MCF 10A (cell line): ENCODE data around the gene FURIN. TPM values are rescaled to one million over a fixed set of nuclear protein-coding genes. Genes with fewer than 3 reads are reported as not detected.

Experiments
- BruUV-seq: library from RNA; stranded (reverse); fragments of 400-500 nt; replicated peaks from 2 replicates; lab custom pipeline; 2021; lab: Mats Ljungman, UMichigan
- CTCF ChIA-PET: fragments of 300-600 bp; sonication (Branson Sonifier 250); formaldehyde crosslinking; extraction: SDS; loops from one replicate; lab custom pipeline; 2021; ENCODE audit warnings: antibody characterized with exemption, inconsistent platforms; lab: Yijun Ruan, JAX
- POLR2A ChIA-PET: fragments of 300-600, 350-650 bp; sonication (Branson Sonifier 250); formaldehyde crosslinking; extraction: SDS; loops from one replicate; lab custom pipeline; 2020; ENCODE audit warnings: antibody characterized with exemption, inconsistent platforms; lab: Yijun Ruan, JAX
- DNase-seq: peaks from one replicate; pipeline ENCODE4 v3.0.0-alpha.2; 2018; ENCODE audit not compliant: unreplicated experiment
- H3K27ac Mint-ChIP-seq: one replicate; pipeline ENCODE4 v1.8.0; 2022; ENCODE audit warnings: mild to moderate bottlenecking, low read depth, mixed read lengths; ENCODE audit not compliant: unreplicated experiment
- H3K27me3 Mint-ChIP-seq: one replicate; pipeline ENCODE4 v1.8.0; 2022; ENCODE audit warnings: mixed read lengths; ENCODE audit not compliant: insufficient read depth, unreplicated experiment
- H3K36me3 Mint-ChIP-seq: one replicate; pipeline ENCODE4 v1.8.0; 2022; ENCODE audit warnings: mild to moderate bottlenecking, moderate library complexity, mixed read lengths; ENCODE audit not compliant: insufficient read depth, unreplicated experiment
- H3K4me1 Mint-ChIP-seq: one replicate; pipeline ENCODE4 v1.8.0; 2022; ENCODE audit warnings: mixed read lengths; ENCODE audit not compliant: insufficient read depth, unreplicated experiment
- H3K4me3 Mint-ChIP-seq: one replicate; pipeline ENCODE4 v1.8.0; 2022; ENCODE audit warnings: mild to moderate bottlenecking, moderate library complexity, mixed read lengths; ENCODE audit not compliant: unreplicated experiment
- H3K9me3 Mint-ChIP-seq: one replicate; pipeline ENCODE4 v1.8.0; 2022; ENCODE audit warnings: mixed read lengths; ENCODE audit not compliant: unreplicated experiment
- CTCF ChIP-seq: fragments of 200-600 bp; IDR thresholded peaks from one replicate; pipeline ENCODE4 v1.8.0; 2022; ENCODE audit warnings: antibody characterized with exemption, mild to moderate bottlenecking; ENCODE audit not compliant: unreplicated experiment
- intact Hi-C: fragments of 100-400 bp; cut with micrococcal nuclease; formaldehyde crosslinking; loops from 2 replicates; pipeline ENCODE4 v1.14.1; 2022
- total RNA-seq: library from RNA; stranded (reverse); gene quantifications from 2 replicates; pipeline ENCODE4 v1.2.3, GENCODE V29; 2022

FURIN gene
- total RNA-seq, 1 experiment from 2014 or later, result 48.8 TPM

- Mint-ChIP-seq H3K27ac (no peak overlapping the region), H3K27me3 (no peaks in the 10 kb centered on the region), H3K4me1 (no peaks in the 10 kb centered on the region), H3K9me3 (no peaks in the 10 kb centered on the region), H3K4me3 (no peak overlapping the region), H3K36me3 (no peaks in the 10 kb centered on the region)
- BruUV-seq, result no TSS peak
- ChIA-PET CTCF (interaction anchor here (1.2 to 3.3 kb wide), 15 partner anchors 13 to 567 kb away, joined by 3 to 83 read pairs (median 12); partner anchors contain the start of genes BLM, HDDC3, MAN2A2 and UNC45A), POLR2A (no interaction called here)
- DNase-seq, result no peak
- no peak for TF ChIP-seq CTCF
- intact Hi-C loops, result no loop called here
These were observed 18.7 kb downstream of the FURIN start for GRCh38 chr15:90887037-90887481.

GRCh38 chr15:90889313-90889730 lies 20.9 kb downstream of the FURIN start:
- no peaks in the 10 kb centered on the region for H3K36me3 Mint-ChIP-seq
- BruUV-seq, result no TSS peak
- CTCF ChIA-PET, result interaction anchor here (0.5 to 2.3 kb wide), 2 partner anchors 13 to 14 kb away, joined by 4 to 11 read pairs; partner anchors contain the start of gene MAN2A2
- no peaks in the 10 kb centered on the region for H3K4me1 Mint-ChIP-seq
- H3K27me3 Mint-ChIP-seq, result no peaks in the 10 kb centered on the region
- POLR2A ChIA-PET, result interaction anchor here (1.0 to 1.7 kb wide), 2 partner anchors 12 to 241 kb away, joined by 3 to 4 read pairs; no protein-coding TSS in a partner anchor
- H3K4me3 Mint-ChIP-seq, result no peak overlapping the region
- intact Hi-C loops, result no loop called here
- no peak overlapping the region for H3K27ac Mint-ChIP-seq
- TF ChIP-seq CTCF, result no peak
- DNase-seq, result no peak
- H3K9me3 Mint-ChIP-seq, result no peaks in the 10 kb centered on the region

GRCh38 chr15:90889736-90890456 lies 21.5 kb downstream of the FURIN start:
- no peaks in the 10 kb centered on the region for H3K9me3 Mint-ChIP-seq
- no peak overlapping the region for H3K27ac Mint-ChIP-seq
- ChIA-PET POLR2A (interaction anchor here (1.0 kb wide), 1 partner anchor 242 kb away, joined by 3 read pairs; no protein-coding TSS in a partner anchor), CTCF (interaction anchor here (0.5 to 2.3 kb wide), 4 partner anchors 12 to 242 kb away, joined by 3 to 11 read pairs (median 4); partner anchors contain the start of gene MAN2A2)
- TF ChIP-seq CTCF, result no peak
- no TSS peak for BruUV-seq
- no peak overlapping the region for H3K4me3 Mint-ChIP-seq
- H3K27me3 Mint-ChIP-seq, result no peaks in the 10 kb centered on the region
- intact Hi-C loops, result no loop called here
- no peaks in the 10 kb centered on the region for H3K36me3 Mint-ChIP-seq
- DNase-seq, result no peak
- no peaks in the 10 kb centered on the region for H3K4me1 Mint-ChIP-seq

GRCh38 chr15:90890839-90891238 lies 22.5 kb downstream of the FURIN start:
- H3K9me3 Mint-ChIP-seq, result no peaks in the 10 kb centered on the region
- ChIA-PET CTCF (interaction anchor here (0.7 to 1.2 kb wide), 2 partner anchors 9 to 243 kb away, joined by 3 to 4 read pairs; no protein-coding TSS in a partner anchor), POLR2A (no interaction called here)
- no peak overlapping the region for H3K27ac Mint-ChIP-seq
- no TSS peak for BruUV-seq
- no peak for TF ChIP-seq CTCF
- intact Hi-C loops, result no loop called here
- no peaks in the 10 kb centered on the region for H3K4me1 Mint-ChIP-seq
- H3K27me3 Mint-ChIP-seq, result no peaks in the 10 kb centered on the region
- H3K36me3 Mint-ChIP-seq, result no peaks in the 10 kb centered on the region
- DNase-seq, result no peak
- no peak overlapping the region for H3K4me3 Mint-ChIP-seq
